ENCODE data around the gene GRIN3B. TPM values are rescaled to one million over a fixed set of nuclear protein-coding genes. Genes with fewer than 3 reads are reported as not detected.

The GRIN3B gene
- polyA plus RNA-seq, 1 of the 3 experiments (the other 2 are of a cell fraction) = 1.5 TPM

DNA sequence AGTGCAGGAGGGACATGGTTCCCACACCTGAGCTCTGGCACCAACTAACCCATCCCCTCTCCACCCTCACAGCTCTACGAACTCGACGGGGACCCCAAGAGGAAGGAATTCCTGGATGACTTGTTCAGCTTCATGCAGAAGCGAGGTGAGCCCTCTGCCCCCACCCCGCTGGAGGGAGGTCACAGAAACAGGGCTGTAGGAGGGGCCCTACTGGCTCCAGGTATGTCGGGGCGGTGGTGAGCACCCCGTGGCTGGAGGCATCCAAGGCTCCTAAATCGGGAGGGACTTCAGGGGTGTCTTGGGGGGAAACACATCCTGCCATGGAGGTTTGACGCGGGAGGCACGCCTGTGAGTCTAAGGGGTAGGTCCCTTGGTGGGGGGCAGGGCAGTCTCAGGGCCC lies 40.2 kb upstream of the GRIN3B start:
- DNase-seq = no peak
- 55% methylated on average over 5 of the region's 12 CpGs for WGBS (ENCODE audit: low lambda C conversion rate)
- H3K9me2 ChIP-seq = no peaks in the 10 kb centered on the region
- ChIA-PET POLR2A (no interaction called here), CTCF (interaction anchor here (1.6 kb wide), 1 partner anchor 15 kb away, joined by 3 read pairs; no protein-coding TSS in a partner anchor)
- no peak overlapping the region for H3K4me2 ChIP-seq
- H3K79me2 ChIP-seq (ENCODE audit: insufficient read depth) = no peaks in the 10 kb centered on the region
- no peak for TF ChIP-seq SIN3A (IDR thresholded peaks at IDR 0.05; ENCODE audit: borderline replicate concordance, low read depth, low read length)
- no peak for TF ChIP-seq RFX5 (IDR thresholded peaks at IDR 0.05; ENCODE audit: low read length)
- no peak for TF ChIP-seq POLR2AphosphoS5 (IDR thresholded peaks at IDR 0.05; ENCODE audit: low read depth, low read length)
- TF ChIP-seq SMC3 (IDR thresholded peaks at IDR 0.05; ENCODE audit: low read depth, low read length) = no peak
- no peak for TF ChIP-seq TEAD4 (IDR thresholded peaks at IDR 0.05; ENCODE audit: borderline replicate concordance, insufficient read depth)
- no peak for TF ChIP-seq CHD2 (IDR thresholded peaks at IDR 0.05; ENCODE audit: low read length, partially characterized antibody)
- TF ChIP-seq NFIC (IDR thresholded peaks at IDR 0.05; ENCODE audit: borderline replicate concordance) = no peak
- TF ChIP-seq NRF1 (IDR thresholded peaks at IDR 0.05; ENCODE audit: low read depth, low read length) = no peak
- TF ChIP-seq EZH2phosphoT487 (IDR thresholded peaks at IDR 0.05; ENCODE audit: borderline replicate concordance, low read depth) = no peak
- TF ChIP-seq, protein P1, sequence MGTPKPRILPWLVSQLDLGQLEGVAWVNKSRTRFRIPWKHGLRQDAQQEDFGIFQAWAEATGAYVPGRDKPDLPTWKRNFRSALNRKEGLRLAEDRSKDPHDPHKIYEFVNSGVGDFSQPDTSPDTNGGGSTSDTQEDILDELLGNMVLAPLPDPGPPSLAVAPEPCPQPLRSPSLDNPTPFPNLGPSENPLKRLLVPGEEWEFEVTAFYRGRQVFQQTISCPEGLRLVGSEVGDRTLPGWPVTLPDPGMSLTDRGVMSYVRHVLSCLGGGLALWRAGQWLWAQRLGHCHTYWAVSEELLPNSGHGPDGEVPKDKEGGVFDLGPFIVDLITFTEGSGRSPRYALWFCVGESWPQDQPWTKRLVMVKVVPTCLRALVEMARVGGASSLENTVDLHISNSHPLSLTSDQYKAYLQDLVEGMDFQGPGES (IDR thresholded peaks at IDR 0.05; ENCODE audit: low read depth, low read length) = no peak
- TF ChIP-seq, protein P2, sequence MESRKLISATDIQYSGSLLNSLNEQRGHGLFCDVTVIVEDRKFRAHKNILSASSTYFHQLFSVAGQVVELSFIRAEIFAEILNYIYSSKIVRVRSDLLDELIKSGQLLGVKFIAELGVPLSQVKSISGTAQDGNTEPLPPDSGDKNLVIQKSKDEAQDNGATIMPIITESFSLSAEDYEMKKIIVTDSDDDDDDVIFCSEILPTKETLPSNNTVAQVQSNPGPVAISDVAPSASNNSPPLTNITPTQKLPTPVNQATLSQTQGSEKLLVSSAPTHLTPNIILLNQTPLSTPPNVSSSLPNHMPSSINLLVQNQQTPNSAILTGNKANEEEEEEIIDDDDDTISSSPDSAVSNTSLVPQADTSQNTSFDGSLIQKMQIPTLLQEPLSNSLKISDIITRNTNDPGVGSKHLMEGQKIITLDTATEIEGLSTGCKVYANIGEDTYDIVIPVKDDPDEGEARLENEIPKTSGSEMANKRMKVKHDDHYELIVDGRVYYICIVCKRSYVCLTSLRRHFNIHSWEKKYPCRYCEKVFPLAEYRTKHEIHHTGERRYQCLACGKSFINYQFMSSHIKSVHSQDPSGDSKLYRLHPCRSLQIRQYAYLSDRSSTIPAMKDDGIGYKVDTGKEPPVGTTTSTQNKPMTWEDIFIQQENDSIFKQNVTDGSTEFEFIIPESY (IDR thresholded peaks at IDR 0.05; ENCODE audit: borderline replicate concordance, low read depth) = no peak
- TF ChIP-seq, protein P3, sequence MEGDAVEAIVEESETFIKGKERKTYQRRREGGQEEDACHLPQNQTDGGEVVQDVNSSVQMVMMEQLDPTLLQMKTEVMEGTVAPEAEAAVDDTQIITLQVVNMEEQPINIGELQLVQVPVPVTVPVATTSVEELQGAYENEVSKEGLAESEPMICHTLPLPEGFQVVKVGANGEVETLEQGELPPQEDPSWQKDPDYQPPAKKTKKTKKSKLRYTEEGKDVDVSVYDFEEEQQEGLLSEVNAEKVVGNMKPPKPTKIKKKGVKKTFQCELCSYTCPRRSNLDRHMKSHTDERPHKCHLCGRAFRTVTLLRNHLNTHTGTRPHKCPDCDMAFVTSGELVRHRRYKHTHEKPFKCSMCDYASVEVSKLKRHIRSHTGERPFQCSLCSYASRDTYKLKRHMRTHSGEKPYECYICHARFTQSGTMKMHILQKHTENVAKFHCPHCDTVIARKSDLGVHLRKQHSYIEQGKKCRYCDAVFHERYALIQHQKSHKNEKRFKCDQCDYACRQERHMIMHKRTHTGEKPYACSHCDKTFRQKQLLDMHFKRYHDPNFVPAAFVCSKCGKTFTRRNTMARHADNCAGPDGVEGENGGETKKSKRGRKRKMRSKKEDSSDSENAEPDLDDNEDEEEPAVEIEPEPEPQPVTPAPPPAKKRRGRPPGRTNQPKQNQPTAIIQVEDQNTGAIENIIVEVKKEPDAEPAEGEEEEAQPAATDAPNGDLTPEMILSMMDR (IDR thresholded peaks at IDR 0.05) = no peak
- H3K9ac ChIP-seq = no peak overlapping the region
- H3K4me3 ChIP-seq (ENCODE audit: low read depth in 2 of 2, low read length in 1 of 2) = no peak overlapping the region
- no peak overlapping the region for H2AFZ ChIP-seq (ENCODE audit: low read depth)
- H3F3A ChIP-seq (replicated peaks; ENCODE audit: insufficient read depth) = no peaks in the 10 kb centered on the region
- H3K36me3 ChIP-seq (replicated peaks in 1 of 2; ENCODE audit: control insufficient read depth in 1 of 2, insufficient read depth in 2 of 2, low read length in 1 of 2) = peaks cover 3 to 5% of the 10 kb centered on the region in 2 experiments
- H3K27me3 ChIP-seq (ENCODE audit: insufficient read depth) = no peaks in the 10 kb centered on the region
- peaks cover 5% of the 10 kb centered on the region; the same call in 1 of the 2 replicates for H4K20me1 ChIP-seq (ENCODE audit: insufficient read depth)
- peaks cover 5 to 17% of the 10 kb centered on the region in 2 experiments; a peak in 2 of 4 replicates for H3K4me1 ChIP-seq (ENCODE audit: control insufficient read depth in 1 of 2, insufficient read depth in 2 of 2, low read depth in 1 of 2, low read length in 1 of 2)
- H3K9me3 ChIP-seq = no peaks in the 10 kb centered on the region
- no peak overlapping the region for H3K27ac ChIP-seq (ENCODE audit: low read depth in 2 of 2, low read length in 1 of 2)

DNA sequence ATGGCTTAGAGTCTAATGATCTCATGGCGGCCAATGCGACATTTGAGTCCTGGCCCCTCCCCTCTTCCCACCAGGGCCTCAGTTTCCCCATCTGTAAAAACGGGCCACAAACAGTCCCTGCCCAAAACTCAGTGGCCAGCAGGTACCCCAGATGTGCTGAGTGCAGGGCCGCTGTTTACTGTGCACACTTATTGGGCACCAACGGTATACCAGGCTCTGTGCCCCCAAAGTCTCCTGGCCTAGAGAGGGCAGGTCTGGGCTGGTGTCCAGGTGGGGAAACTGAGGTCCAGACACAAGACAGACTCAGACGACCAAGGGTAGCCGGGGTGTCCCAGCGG lies 39.6 kb upstream of the GRIN3B start:
- no peaks in the 10 kb centered on the region for H3K79me2 ChIP-seq (ENCODE audit: insufficient read depth)
- H3K4me1 ChIP-seq (ENCODE audit: control insufficient read depth in 1 of 2, insufficient read depth in 2 of 2, low read depth in 1 of 2, low read length in 1 of 2) = peaks cover 5 to 17% of the 10 kb centered on the region in 2 experiments; a peak in 2 of 4 replicates
- no peaks in the 10 kb centered on the region for H3F3A ChIP-seq (replicated peaks; ENCODE audit: insufficient read depth)
- H2AFZ ChIP-seq (ENCODE audit: low read depth) = no peak overlapping the region
- no peak for DNase-seq
- H3K27me3 ChIP-seq (ENCODE audit: insufficient read depth) = no peaks in the 10 kb centered on the region
- no peaks in the 10 kb centered on the region for H3K9me3 ChIP-seq
- no peak overlapping the region for H3K9ac ChIP-seq
- 97% methylated on average over 7 of the region's 8 CpGs for WGBS (ENCODE audit: low lambda C conversion rate)
- H3K4me2 ChIP-seq = no peak overlapping the region
- no peak overlapping the region for H3K4me3 ChIP-seq (ENCODE audit: low read depth in 2 of 2, low read length in 1 of 2)
- peaks cover 2% of the 10 kb centered on the region; the same call in 1 of the 2 replicates for H4K20me1 ChIP-seq (ENCODE audit: insufficient read depth)
- H3K36me3 ChIP-seq (replicated peaks in 1 of 2; ENCODE audit: control insufficient read depth in 1 of 2, insufficient read depth in 2 of 2, low read length in 1 of 2) = peaks cover 7 to 8% of the 10 kb centered on the region in 2 experiments
- no peak overlapping the region for H3K27ac ChIP-seq (ENCODE audit: low read depth in 2 of 2, low read length in 1 of 2)
- POLR2A ChIA-PET = no interaction called here
- no peaks in the 10 kb centered on the region for H3K9me2 ChIP-seq
- CTCF ChIA-PET = no interaction called here
- TF ChIP-seq, protein P4, sequence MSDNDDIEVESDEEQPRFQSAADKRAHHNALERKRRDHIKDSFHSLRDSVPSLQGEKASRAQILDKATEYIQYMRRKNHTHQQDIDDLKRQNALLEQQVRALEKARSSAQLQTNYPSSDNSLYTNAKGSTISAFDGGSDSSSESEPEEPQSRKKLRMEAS (IDR thresholded peaks at IDR 0.05; ENCODE audit: low read depth) = no peak
- TF ChIP-seq RAD21 (IDR thresholded peaks at IDR 0.05; ENCODE audit: low read length) (no peak), YY1 (IDR thresholded peaks at IDR 0.05; ENCODE audit: low read depth) (no peak), NFIC (IDR thresholded peaks at IDR 0.05; ENCODE audit: borderline replicate concordance) (no peak), GABPA (IDR thresholded peaks at IDR 0.05; ENCODE audit: low read depth) (no peak), RFX5 (IDR thresholded peaks at IDR 0.05; ENCODE audit: low read length) (no peak), MXI1 (IDR thresholded peaks at IDR 0.05; ENCODE audit: low read depth, low read length) (no peak), ELF1 (IDR thresholded peaks at IDR 0.05) (no peak), SIN3A (IDR thresholded peaks at IDR 0.05; ENCODE audit: borderline replicate concordance, low read depth, low read length) (no peak), FOSL2 (IDR thresholded peaks at IDR 0.05; ENCODE audit: borderline replicate concordance, low read depth) (no peak), GATA2 (CRISPR knock-in tag; IDR thresholded peaks at IDR 0.05) (no peak)
- TF ChIP-seq, protein P3 (IDR thresholded peaks at IDR 0.05) = no peak
